Measurements from ENCODE around the gene MAD2L2.

Gene MAD2L2

GRCh38 chr1:11722538-11722937 lies 41.6 kb upstream of the MAD2L2 start:
- no peak overlapping the region for H4K91ac ChIP-seq (ENCODE audit: low read depth, low read length, poor library complexity)
- H3K27me3 ChIP-seq (ENCODE audit: control insufficient read depth in 3 of 3, insufficient read depth in 3 of 3, low read depth in 1 of 3, low read length in 3 of 3): no peaks in the 10 kb centered on the region
- H3K79me1 ChIP-seq (ENCODE audit: low read depth, low read length): no peaks in the 10 kb centered on the region
- H4K8ac ChIP-seq (ENCODE audit: low read depth, low read length): no peak overlapping the region
- no peak overlapping the region for H3K23ac ChIP-seq (ENCODE audit: low read depth, low read length, poor library complexity)
- no peak overlapping the region for H3K14ac ChIP-seq (ENCODE audit: low read length)
- no peak overlapping the region for H3K4me3 ChIP-seq (ENCODE audit: low read length in 2 of 2)
- no peak overlapping the region for H3K4me2 ChIP-seq (ENCODE audit: insufficient read depth, low read length, poor library complexity, severe bottlenecking)
- H2AK5ac ChIP-seq (ENCODE audit: low read depth, low read length): no peak overlapping the region
- no CpG with 5 or more reads among the region's 2 CpGs for WGBS, 2 donors (ENCODE audit: extremely low coverage in 2 of 2, insufficient read length in 2 of 2, insufficient replicate concordance in 1 of 2)
- H3K9ac ChIP-seq (ENCODE audit: low read depth, low read length, poor library complexity): no peak overlapping the region
- no peak overlapping the region for H3K18ac ChIP-seq (ENCODE audit: low read length)
- DNase-seq (ENCODE audit: low spot score): no peak
- no peaks in the 10 kb centered on the region for H3K9me3 ChIP-seq (replicated peaks in 1 of 2; ENCODE audit: control insufficient read depth in 2 of 2, insufficient read depth in 1 of 2, low read depth in 1 of 2, low read length in 2 of 2)
- no peak overlapping the region for H2BK12ac ChIP-seq (ENCODE audit: low read length)
- H2AFZ ChIP-seq (ENCODE audit: low read length): no peak overlapping the region
- H3K27ac ChIP-seq (replicated peaks; ENCODE audit: low read length): no peak overlapping the region
- H3K4ac ChIP-seq (ENCODE audit: low read length): no peak overlapping the region
- no peak overlapping the region for H2BK15ac ChIP-seq (ENCODE audit: low read length)
- no peak overlapping the region for H2BK120ac ChIP-seq (ENCODE audit: low read depth, low read length)
- peaks cover 0 to 3% of the 10 kb centered on the region in 2 donors for H3K4me1 ChIP-seq (ENCODE audit: control insufficient read depth in 2 of 2, insufficient read depth in 1 of 2, low read depth in 1 of 2, low read length in 2 of 2)
- H3K36me3 ChIP-seq (replicated peaks in 1 of 2; ENCODE audit: control insufficient read depth in 2 of 2, insufficient read depth in 2 of 2, low read length in 2 of 2): peaks cover 0 to 51% of the 10 kb centered on the region in 2 donors
- no peak overlapping the region for H2BK5ac ChIP-seq (ENCODE audit: low read length)

GRCh38 chr1:11721311-11721710 lies 40.4 kb upstream of the MAD2L2 start:
- no peak overlapping the region for H2BK12ac ChIP-seq (ENCODE audit: low read length)
- H3K23ac ChIP-seq (ENCODE audit: low read depth, low read length, poor library complexity): no peak overlapping the region
- H3K18ac ChIP-seq (ENCODE audit: low read length): no peak overlapping the region
- H2BK5ac ChIP-seq (ENCODE audit: low read length): no peak overlapping the region
- H3K36me3 ChIP-seq (replicated peaks in 1 of 2; ENCODE audit: control insufficient read depth in 2 of 2, insufficient read depth in 2 of 2, low read length in 2 of 2): peaks cover 0 to 61% of the 10 kb centered on the region in 2 donors
- no peaks in the 10 kb centered on the region for H3K79me1 ChIP-seq (ENCODE audit: low read depth, low read length)
- no peak overlapping the region for H2BK15ac ChIP-seq (ENCODE audit: low read length)
- no CpG with 5 or more reads among the region's 4 CpGs for WGBS, 2 donors (ENCODE audit: extremely low coverage in 2 of 2, insufficient read length in 2 of 2, insufficient replicate concordance in 1 of 2)
- no peak overlapping the region for H3K27ac ChIP-seq (replicated peaks; ENCODE audit: low read length)
- no peak overlapping the region for H2AK5ac ChIP-seq (ENCODE audit: low read depth, low read length)
- H3K9ac ChIP-seq (ENCODE audit: low read depth, low read length, poor library complexity): no peak overlapping the region
- H3K14ac ChIP-seq (ENCODE audit: low read length): no peak overlapping the region
- H3K4me1 ChIP-seq (ENCODE audit: control insufficient read depth in 2 of 2, insufficient read depth in 1 of 2, low read depth in 1 of 2, low read length in 2 of 2): peaks cover 0 to 2% of the 10 kb centered on the region in 2 donors
- no peaks in the 10 kb centered on the region for H3K9me3 ChIP-seq (replicated peaks in 1 of 2; ENCODE audit: control insufficient read depth in 2 of 2, insufficient read depth in 1 of 2, low read depth in 1 of 2, low read length in 2 of 2)
- H4K91ac ChIP-seq (ENCODE audit: low read depth, low read length, poor library complexity): no peak overlapping the region
- DNase-seq (ENCODE audit: low spot score): no peak
- no peak overlapping the region for H3K4ac ChIP-seq (ENCODE audit: low read length)
- no peak overlapping the region for H3K4me3 ChIP-seq (ENCODE audit: low read length in 2 of 2)
- no peak overlapping the region for H2BK120ac ChIP-seq (ENCODE audit: low read depth, low read length)
- H4K8ac ChIP-seq (ENCODE audit: low read depth, low read length): no peak overlapping the region
- H2AFZ ChIP-seq (ENCODE audit: low read length): no peak overlapping the region
- H3K27me3 ChIP-seq (ENCODE audit: control insufficient read depth in 3 of 3, insufficient read depth in 3 of 3, low read depth in 1 of 3, low read length in 3 of 3): no peaks in the 10 kb centered on the region
- H3K4me2 ChIP-seq (ENCODE audit: insufficient read depth, low read length, poor library complexity, severe bottlenecking): no peak overlapping the region

- no CpG with 5 or more reads among the region's 4 CpGs for WGBS, 2 donors (ENCODE audit: extremely low coverage in 2 of 2, insufficient read length in 2 of 2, insufficient replicate concordance in 1 of 2)
- no peak overlapping the region for H2BK12ac ChIP-seq (ENCODE audit: low read length)
- H3K18ac ChIP-seq (ENCODE audit: low read length): no peak overlapping the region
- no peak overlapping the region for H4K8ac ChIP-seq (ENCODE audit: low read depth, low read length)
- H3K9ac ChIP-seq (ENCODE audit: low read depth, low read length, poor library complexity): no peak overlapping the region
- no peak overlapping the region for H3K23ac ChIP-seq (ENCODE audit: low read depth, low read length, poor library complexity)
- no peaks in the 10 kb centered on the region for H3K27me3 ChIP-seq (ENCODE audit: control insufficient read depth in 3 of 3, insufficient read depth in 3 of 3, low read depth in 1 of 3, low read length in 3 of 3)
- H3K79me1 ChIP-seq (ENCODE audit: low read depth, low read length): no peaks in the 10 kb centered on the region
- no peak overlapping the region for H3K4ac ChIP-seq (ENCODE audit: low read length)
- no peak overlapping the region for H4K91ac ChIP-seq (ENCODE audit: low read depth, low read length, poor library complexity)
- no peak overlapping the region for H2AK5ac ChIP-seq (ENCODE audit: low read depth, low read length)
- no peak overlapping the region for H2BK120ac ChIP-seq (ENCODE audit: low read depth, low read length)
- no peak overlapping the region for H3K27ac ChIP-seq (replicated peaks; ENCODE audit: low read length)
- no peak overlapping the region for H2BK5ac ChIP-seq (ENCODE audit: low read length)
- peaks cover 0 to 69% of the 10 kb centered on the region in 2 donors for H3K36me3 ChIP-seq (replicated peaks in 1 of 2; ENCODE audit: control insufficient read depth in 2 of 2, insufficient read depth in 2 of 2, low read length in 2 of 2)
- H3K4me1 ChIP-seq (ENCODE audit: control insufficient read depth in 2 of 2, insufficient read depth in 1 of 2, low read depth in 1 of 2, low read length in 2 of 2): no peaks in the 10 kb centered on the region
- no peak overlapping the region for H3K4me2 ChIP-seq (ENCODE audit: insufficient read depth, low read length, poor library complexity, severe bottlenecking)
- H3K9me3 ChIP-seq (replicated peaks in 1 of 2; ENCODE audit: control insufficient read depth in 2 of 2, insufficient read depth in 1 of 2, low read depth in 1 of 2, low read length in 2 of 2): no peaks in the 10 kb centered on the region
- H3K14ac ChIP-seq (ENCODE audit: low read length): no peak overlapping the region
- no peak overlapping the region for H3K4me3 ChIP-seq (ENCODE audit: low read length in 2 of 2)
- H2BK15ac ChIP-seq (ENCODE audit: low read length): no peak overlapping the region
- H2AFZ ChIP-seq (ENCODE audit: low read length): no peak overlapping the region
- DNase-seq (ENCODE audit: low spot score): no peak
These were observed 39.6 kb upstream of the MAD2L2 start for GRCh38 chr1:11720525-11720924.

- H3K36me3 ChIP-seq (replicated peaks in 1 of 2; ENCODE audit: control insufficient read depth in 2 of 2, insufficient read depth in 2 of 2, low read length in 2 of 2): peaks cover 0 to 74% of the 10 kb centered on the region in 2 donors
- H4K91ac ChIP-seq (ENCODE audit: low read depth, low read length, poor library complexity): no peak overlapping the region
- no peak overlapping the region for H2BK12ac ChIP-seq (ENCODE audit: low read length)
- H3K23ac ChIP-seq (ENCODE audit: low read depth, low read length, poor library complexity): no peak overlapping the region
- WGBS, 2 donors (ENCODE audit: extremely low coverage in 2 of 2, insufficient read length in 2 of 2, insufficient replicate concordance in 1 of 2): no CpG with 5 or more reads among the region's 12 CpGs
- no peak overlapping the region for H3K18ac ChIP-seq (ENCODE audit: low read length)
- no peak overlapping the region for H3K27ac ChIP-seq (replicated peaks; ENCODE audit: low read length)
- H2AFZ ChIP-seq (ENCODE audit: low read length): no peak overlapping the region
- no peak overlapping the region for H3K9ac ChIP-seq (ENCODE audit: low read depth, low read length, poor library complexity)
- no peak for DNase-seq (ENCODE audit: low spot score)
- no peak overlapping the region for H2BK5ac ChIP-seq (ENCODE audit: low read length)
- H3K79me1 ChIP-seq (ENCODE audit: low read depth, low read length): no peaks in the 10 kb centered on the region
- H3K4me3 ChIP-seq (ENCODE audit: low read length in 2 of 2): no peak overlapping the region
- no peaks in the 10 kb centered on the region for H3K4me1 ChIP-seq (ENCODE audit: control insufficient read depth in 2 of 2, insufficient read depth in 1 of 2, low read depth in 1 of 2, low read length in 2 of 2)
- no peak overlapping the region for H3K4ac ChIP-seq (ENCODE audit: low read length)
- no peak overlapping the region for H2BK15ac ChIP-seq (ENCODE audit: low read length)
- H2AK5ac ChIP-seq (ENCODE audit: low read depth, low read length): no peak overlapping the region
- no peak overlapping the region for H4K8ac ChIP-seq (ENCODE audit: low read depth, low read length)
- H3K4me2 ChIP-seq (ENCODE audit: insufficient read depth, low read length, poor library complexity, severe bottlenecking): no peak overlapping the region
- no peak overlapping the region for H2BK120ac ChIP-seq (ENCODE audit: low read depth, low read length)
- no peaks in the 10 kb centered on the region for H3K9me3 ChIP-seq (replicated peaks in 1 of 2; ENCODE audit: control insufficient read depth in 2 of 2, insufficient read depth in 1 of 2, low read depth in 1 of 2, low read length in 2 of 2)
- H3K27me3 ChIP-seq (ENCODE audit: control insufficient read depth in 3 of 3, insufficient read depth in 3 of 3, low read depth in 1 of 3, low read length in 3 of 3): no peaks in the 10 kb centered on the region
- H3K14ac ChIP-seq (ENCODE audit: low read length): no peak overlapping the region
These were observed 39.1 kb upstream of the MAD2L2 start for GRCh38 chr1:11720033-11720376.

All from neuronal stem cell (in vitro differentiated cells).